NCI-H2196 (cell line): ENCODE data around the gene FPGT.
"Not testable (repeated sequence)": the region's sequence is repeated elsewhere in the genome, so short reads cannot be mapped to it uniquely, and the experiment has no call there.

Source experiments
- DNase-seq: peaks from one replicate; lab custom pipeline; 2025; ENCODE audit not compliant: unreplicated experiment; lab: John Stamatoyannopoulos, UW

FPGT gene

GRCh38 chr1:74197657-74198552 is at the start of gene FPGT, which contains the start of gene LRRIQ3:
FPGT (plus strand) TSS chr1:74198242; CDS start chr1:74198279, 37 bp downstream.
LRRIQ3 (minus strand) TSS chr1:74198176; CDS start chr1:74183684, 14,492 bp downstream.
- DNase-seq, result peak; percentile 97

DNA sequence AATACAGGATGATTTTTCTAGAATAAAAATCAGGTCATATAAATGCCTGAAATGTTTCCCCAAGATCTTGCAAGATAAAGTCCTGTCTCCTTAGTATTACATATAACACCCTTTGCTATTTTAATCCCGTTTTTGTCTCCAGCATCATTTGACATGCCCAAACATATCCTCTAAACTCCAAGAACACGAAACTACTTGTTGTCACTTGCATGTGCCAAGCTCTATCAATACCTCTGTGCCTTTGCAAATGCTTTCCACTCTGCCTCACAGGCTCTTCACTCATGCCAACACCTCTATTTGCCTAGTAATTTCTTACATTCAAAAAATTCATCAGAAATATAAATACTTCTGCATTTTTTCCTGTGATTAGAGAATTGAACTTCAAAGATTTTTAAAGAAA is 38.0 kb upstream of the FPGT start:
- no peak for DNase-seq

GRCh38 chr1:74161497-74161896 is 36.5 kb upstream of the FPGT start:
- DNase-seq, result no peak

DNA sequence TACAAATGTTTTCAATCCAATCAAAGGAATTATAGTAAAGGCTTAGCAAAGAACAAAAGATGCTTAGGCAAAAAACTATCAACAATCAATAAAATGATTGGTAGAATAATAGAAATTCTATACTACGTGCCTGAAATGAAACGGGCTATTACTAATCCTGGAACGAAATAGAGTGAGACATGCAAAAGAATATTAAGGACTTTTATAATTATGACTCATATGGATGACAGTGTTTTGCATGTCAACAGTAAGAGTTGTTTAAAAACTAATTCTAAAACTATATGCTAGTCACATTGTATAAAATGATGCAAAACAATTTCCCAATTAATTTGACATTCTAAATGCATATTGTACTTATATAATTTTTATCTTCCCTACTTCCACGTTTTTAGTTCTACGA is 35.7 kb upstream of the FPGT start:
- DNase-seq, result no peak

- DNase-seq, result not testable (repeated sequence)
Observed at GRCh38 chr1:74174423-74174822, 23.6 kb upstream of the FPGT start.

GRCh38 chr1:74180490-74180889 is 17.6 kb upstream of the FPGT start:
- no peak for DNase-seq

- no peak for DNase-seq
Observed at GRCh38 chr1:74193908-74194307, 4.1 kb upstream of the FPGT start.

- no peak for DNase-seq
Observed at GRCh38 chr1:74195339-74195738, 2.7 kb upstream of the FPGT start.

DNA sequence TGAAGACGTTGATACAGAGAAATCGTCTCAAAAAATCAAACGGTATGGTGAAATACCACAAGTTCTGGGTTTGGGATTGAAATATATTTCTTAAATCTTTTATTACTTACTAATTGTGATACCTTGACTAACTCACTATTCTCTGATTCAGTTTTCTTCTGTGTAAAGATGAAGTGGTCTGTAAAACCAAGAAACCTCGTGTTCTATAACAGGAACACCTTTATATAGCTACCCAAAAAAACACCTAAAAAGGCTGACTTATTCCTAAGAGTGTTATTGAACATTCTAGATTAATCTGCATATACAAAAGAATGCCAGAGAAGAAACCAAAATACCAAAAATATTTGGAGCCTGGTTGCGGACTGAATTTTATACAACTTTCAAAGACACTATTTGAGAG is 787 bp upstream of the FPGT start:
- DNase-seq, result no peak

GRCh38 chr1:74199504-74199903 is 1.5 kb downstream of the FPGT start:
- DNase-seq, result no peak

- DNase-seq, result no peak
Observed at GRCh38 chr1:74205266-74205665, 7.2 kb downstream of the FPGT start.

DNA sequence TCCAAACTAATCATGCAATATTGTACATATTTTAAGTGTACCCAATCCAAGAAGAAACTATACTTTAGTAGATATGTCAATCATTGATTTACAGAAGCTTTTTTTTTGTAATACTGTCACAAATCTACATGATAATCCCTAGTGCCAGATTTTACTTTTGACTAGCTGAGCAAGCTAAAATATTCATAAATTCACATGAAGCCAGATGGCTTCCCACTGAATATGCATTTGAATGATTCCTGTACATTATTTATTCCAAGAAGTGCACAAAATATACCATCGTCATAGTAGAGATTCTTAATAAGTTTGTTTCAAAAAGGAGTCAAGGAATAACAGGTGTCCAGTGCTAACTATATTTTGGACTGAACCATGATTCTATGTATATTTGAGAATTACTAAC is 17.2 kb downstream of the FPGT start:
- no peak for DNase-seq

DNA sequence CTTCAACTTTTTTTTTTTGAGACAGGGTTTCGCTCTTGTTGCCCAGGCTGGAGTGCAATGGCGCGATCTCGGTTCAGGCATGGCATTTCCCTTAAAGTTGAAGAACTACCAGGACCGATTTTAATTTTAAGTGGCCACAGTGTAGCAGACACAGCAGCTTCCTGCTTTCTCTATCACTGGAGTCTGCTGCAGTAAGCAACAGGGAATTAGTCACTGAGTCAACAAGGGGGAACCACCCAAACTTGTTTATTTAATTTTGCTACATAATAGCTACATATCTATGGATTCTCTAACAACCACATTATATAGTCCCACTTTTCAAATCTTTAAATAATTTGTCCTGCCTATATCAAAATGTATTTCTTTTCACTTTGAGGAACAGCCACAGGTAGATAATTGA is 24.7 kb downstream of the FPGT start:
- DNase-seq, result no peak

- no peak for DNase-seq
Observed at GRCh38 chr1:74223453-74223852, 25.4 kb downstream of the FPGT start.

DNA sequence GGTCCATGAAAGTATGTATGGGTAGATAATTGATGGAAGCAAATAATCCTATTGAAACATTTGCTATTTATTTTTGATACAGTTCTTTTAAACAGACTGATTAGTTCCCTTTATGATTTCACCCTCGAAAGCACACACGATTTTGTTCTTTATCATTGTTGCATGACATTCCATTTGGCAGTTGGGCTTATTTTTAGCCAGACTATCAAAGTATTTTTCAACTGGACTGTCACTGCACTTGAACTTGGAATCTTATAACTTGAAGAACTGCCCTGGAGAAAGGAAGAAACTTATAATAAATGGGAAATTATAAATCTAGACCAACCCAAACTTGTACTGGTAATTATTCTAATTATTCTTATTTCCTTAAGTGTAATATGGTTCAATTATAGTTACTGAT is 37.1 kb downstream of the FPGT start, which contains the start of gene TNNI3K:
Gene TNNI3K (plus strand): TSS at position 235 of the 400 bp plus-strand sequence. CDS start 65 bp downstream, at position 300.
- DNase-seq, result no peak

- DNase-seq, result no peak
Observed at GRCh38 chr1:74236440-74236839, 38.4 kb downstream of the FPGT start.

- DNase-seq, result no peak
Observed at GRCh38 chr1:74237035-74237434, 39.0 kb downstream of the FPGT start.

DNA sequence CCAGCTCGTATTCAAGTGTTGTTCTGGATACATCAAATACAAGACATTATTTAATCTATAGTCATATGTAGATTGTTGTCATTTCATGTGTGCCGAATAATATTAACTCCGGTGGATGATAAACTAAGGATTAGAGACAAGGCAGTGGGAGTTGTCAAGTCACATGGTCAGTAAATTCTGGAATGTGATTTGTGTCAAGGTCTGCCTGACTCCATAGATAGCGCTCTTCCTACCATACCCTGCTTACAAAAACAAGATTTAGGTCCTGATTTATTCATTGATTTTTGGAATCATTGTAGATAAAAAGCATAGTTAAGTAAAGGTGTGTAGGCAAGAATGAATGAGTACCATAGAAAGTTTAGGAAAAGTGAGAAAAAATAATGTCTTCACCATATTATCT is 39.7 kb downstream of the FPGT start:
- DNase-seq, result no peak

DNA sequence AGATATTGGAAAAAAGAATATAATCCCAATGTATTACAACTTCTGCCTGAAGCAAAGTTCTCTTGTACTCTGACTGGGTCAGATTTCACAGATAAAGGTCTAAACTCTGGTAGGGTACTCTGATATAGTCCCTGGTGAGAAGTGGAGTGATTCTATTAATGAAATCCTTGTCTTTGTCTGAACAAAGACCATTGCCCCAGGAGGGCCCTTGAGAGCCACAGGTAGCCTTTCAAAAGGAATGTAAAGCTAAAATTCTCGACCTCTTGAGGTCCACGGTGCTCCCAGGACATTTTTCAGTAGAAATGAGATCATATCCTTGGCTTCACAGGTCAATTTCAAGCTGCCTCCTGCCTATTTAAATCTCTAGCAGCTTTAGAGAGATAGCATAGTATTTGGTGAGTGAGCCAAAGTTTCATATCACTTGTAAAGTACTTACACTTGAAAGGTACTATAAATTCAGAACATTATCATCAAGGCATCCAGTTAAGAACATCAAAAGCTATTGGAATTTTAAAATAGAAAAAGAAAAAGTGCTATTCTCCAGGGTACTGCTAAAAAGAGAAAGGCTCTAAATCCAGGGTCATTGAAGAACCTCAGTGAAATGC is 47.2 kb downstream of the FPGT start:
- DNase-seq, result no peak

DNA sequence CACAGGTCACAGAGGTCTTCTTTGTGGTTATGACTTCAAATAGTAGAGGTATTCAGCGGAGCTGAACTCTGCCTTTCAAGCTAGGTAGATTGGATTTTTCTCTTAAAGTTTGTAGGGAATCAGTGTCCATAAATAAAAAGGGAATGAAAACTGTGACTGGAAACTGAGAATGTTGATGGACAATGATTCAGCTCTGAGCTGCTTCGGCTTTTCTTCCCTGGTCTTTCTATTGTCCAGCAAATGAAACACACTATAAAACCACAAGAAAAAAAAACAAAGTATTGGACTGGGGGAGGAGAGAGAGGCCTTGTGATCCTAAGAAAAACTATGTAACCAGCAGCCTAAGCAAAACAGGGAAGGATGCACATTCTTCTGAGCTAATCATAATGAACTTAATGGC is 48.3 kb downstream of the FPGT start:
- DNase-seq, result no peak

GRCh38 chr1:74247881-74248528 is 50.0 kb downstream of the FPGT start:
- no peak for DNase-seq
